GM12873 (cell line): ENCODE measurements around the gene ZGPAT.

Source experiments
- CTCF ChIP-seq: IDR thresholded peaks from 2 replicates; pipeline ENCODE4 v1.5.1; 2012; ENCODE audit warnings: low read depth, mild to moderate bottlenecking, moderate library complexity, low read length, control low read depth; ENCODE audit not compliant: insufficient read depth; ENCODE audit errors: missing control alignments

Gene ZGPAT

GRCh38 chr20:63688228-63689045, 19.4 kb upstream of the ZGPAT start:
- TF ChIP-seq CTCF = no peak

GRCh38 chr20:63689046-63690002, 18.5 kb upstream of the ZGPAT start:
- TF ChIP-seq CTCF = no peak

GRCh38 chr20:63690003-63690897, 17.6 kb upstream of the ZGPAT start:
- no peak for TF ChIP-seq CTCF

GRCh38 chr20:63690898-63691710, 16.7 kb upstream of the ZGPAT start:
- TF ChIP-seq CTCF = no peak

GRCh38 chr20:63691711-63692435, 16.0 kb upstream of the ZGPAT start:
- no peak for TF ChIP-seq CTCF

GRCh38 chr20:63692436-63693082, 15.3 kb upstream of the ZGPAT start:
- TF ChIP-seq CTCF = no peak
